KMS-11 (cell line): ENCODE data around the gene OAF.

Experiments
- H2AFZ ChIP-seq: fragments of 200-600 bp; sonication (generic); 2 replicates; pipeline ENCODE4 v1.6.1; 2016; ENCODE audit warnings: antibody characterized with exemption, mixed run types, low read depth
- H3K27ac ChIP-seq: fragments of 200-600 bp; sonication (generic); 2 replicates; pipeline ENCODE4 v1.6.1; 2016; ENCODE audit warnings: mild to moderate bottlenecking, mixed run types
- H3K27me3 ChIP-seq: fragments of 200-600 bp; sonication (generic); 2 replicates; pipeline ENCODE4 v1.6.1; 2017; ENCODE audit warnings: mild to moderate bottlenecking, low read depth, mixed run types, moderate library complexity; ENCODE audit not compliant: insufficient read depth
- H3K36me3 ChIP-seq: fragments of 200-600 bp; sonication (generic); 2 replicates; pipeline ENCODE4 v1.6.1; 2017; ENCODE audit warnings: mild to moderate bottlenecking, mixed run types; ENCODE audit not compliant: insufficient read depth
- H3K4me1 ChIP-seq: fragments of 200-600 bp; sonication (generic); 2 replicates; pipeline ENCODE4 v1.6.1; 2016; ENCODE audit warnings: mild to moderate bottlenecking, low read depth, mixed run types; ENCODE audit not compliant: poor library complexity, severe bottlenecking
- H3K4me2 ChIP-seq: fragments of 200-600 bp; sonication (generic); 2 replicates; pipeline ENCODE4 v1.7.0; 2016; ENCODE audit warnings: mild to moderate bottlenecking, mixed run types
- H3K4me3 ChIP-seq: fragments of 200-600 bp; sonication (generic); IDR thresholded peaks from 2 replicates; pipeline ENCODE4 v1.6.1; 2017; ENCODE audit warnings: low read depth, low read length, mixed read lengths; ENCODE audit not compliant: insufficient read depth
- H3K79me2 ChIP-seq: fragments of 200-600 bp; sonication (generic); 2 replicates; pipeline ENCODE4 v1.6.1; 2016; ENCODE audit warnings: low read depth, mixed run types; ENCODE audit not compliant: insufficient read depth
- H3K9ac ChIP-seq: fragments of 200-600 bp; sonication (generic); 2 replicates; pipeline ENCODE4 v1.6.1; 2016; ENCODE audit warnings: mild to moderate bottlenecking, mixed run types
- H4K20me1 ChIP-seq: fragments of 200-600 bp; sonication (generic); 2 replicates; pipeline ENCODE4 v1.6.1; 2016; ENCODE audit warnings: mild to moderate bottlenecking, mixed run types; ENCODE audit not compliant: insufficient read depth
- TF ChIP-seq, protein P1 (sequence below): fragments of 200-600 bp; sonication (generic); conservative IDR thresholded peaks from 2 replicates; pipeline ENCODE4 v1.6.1; 2017; ENCODE audit warnings: low read depth, mild to moderate bottlenecking, antibody characterized with exemption, low read length, moderate library complexity, mixed read lengths

OAF gene

DNA sequence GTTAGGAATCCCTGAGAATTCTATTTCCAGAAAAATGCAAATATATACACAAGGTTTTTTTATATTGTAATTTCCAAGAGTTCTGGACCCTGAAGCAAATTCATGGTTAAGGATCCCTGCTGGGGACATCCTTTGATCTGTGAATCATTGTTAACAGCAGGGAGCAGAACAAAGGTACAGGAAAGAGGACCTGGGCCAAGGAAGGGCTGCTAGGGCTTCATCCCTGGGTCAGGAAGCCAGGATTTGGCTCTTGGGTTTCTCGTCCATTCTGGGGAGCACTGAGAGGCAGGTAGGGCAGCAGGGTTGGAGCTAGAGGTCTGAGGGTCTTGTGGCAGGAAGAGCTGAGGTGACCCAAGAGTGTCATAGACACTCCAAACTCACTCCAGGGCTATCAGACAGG, 10.2 kb upstream of the OAF start:
- no peak overlapping the region for H3K9ac ChIP-seq
- H2AFZ ChIP-seq: no peak overlapping the region
- H3K79me2 ChIP-seq: no peaks in the 10 kb centered on the region
- no peak overlapping the region for H3K4me2 ChIP-seq
- H3K27me3 ChIP-seq: no peaks in the 10 kb centered on the region
- H3K27ac ChIP-seq: no peak overlapping the region
- TF ChIP-seq, protein P1, sequence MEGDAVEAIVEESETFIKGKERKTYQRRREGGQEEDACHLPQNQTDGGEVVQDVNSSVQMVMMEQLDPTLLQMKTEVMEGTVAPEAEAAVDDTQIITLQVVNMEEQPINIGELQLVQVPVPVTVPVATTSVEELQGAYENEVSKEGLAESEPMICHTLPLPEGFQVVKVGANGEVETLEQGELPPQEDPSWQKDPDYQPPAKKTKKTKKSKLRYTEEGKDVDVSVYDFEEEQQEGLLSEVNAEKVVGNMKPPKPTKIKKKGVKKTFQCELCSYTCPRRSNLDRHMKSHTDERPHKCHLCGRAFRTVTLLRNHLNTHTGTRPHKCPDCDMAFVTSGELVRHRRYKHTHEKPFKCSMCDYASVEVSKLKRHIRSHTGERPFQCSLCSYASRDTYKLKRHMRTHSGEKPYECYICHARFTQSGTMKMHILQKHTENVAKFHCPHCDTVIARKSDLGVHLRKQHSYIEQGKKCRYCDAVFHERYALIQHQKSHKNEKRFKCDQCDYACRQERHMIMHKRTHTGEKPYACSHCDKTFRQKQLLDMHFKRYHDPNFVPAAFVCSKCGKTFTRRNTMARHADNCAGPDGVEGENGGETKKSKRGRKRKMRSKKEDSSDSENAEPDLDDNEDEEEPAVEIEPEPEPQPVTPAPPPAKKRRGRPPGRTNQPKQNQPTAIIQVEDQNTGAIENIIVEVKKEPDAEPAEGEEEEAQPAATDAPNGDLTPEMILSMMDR: no peak
- no peaks in the 10 kb centered on the region for H3K36me3 ChIP-seq
- H4K20me1 ChIP-seq: no peaks in the 10 kb centered on the region
- H3K4me1 ChIP-seq: no peaks in the 10 kb centered on the region
- no peak overlapping the region for H3K4me3 ChIP-seq

DNA sequence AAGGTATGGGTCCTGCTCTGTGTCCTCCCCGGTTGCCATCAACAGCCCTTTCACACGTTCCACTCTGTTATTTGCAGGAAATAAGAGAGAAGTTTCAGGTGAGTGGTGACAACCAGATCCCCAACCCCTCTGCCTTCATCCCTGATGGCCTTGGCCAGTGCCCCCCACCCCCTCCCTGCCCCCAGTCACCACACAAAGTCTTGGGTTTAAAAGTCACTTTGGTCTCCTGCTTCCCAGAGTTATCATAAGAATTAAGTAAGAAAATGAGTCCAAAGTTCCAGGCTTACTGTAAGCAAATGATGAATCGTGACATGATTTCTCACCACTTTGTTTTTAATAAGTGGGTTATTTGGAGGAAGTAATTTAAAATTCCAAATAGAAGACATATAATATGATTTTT, 9.2 kb upstream of the OAF start:
- H3K79me2 ChIP-seq: no peaks in the 10 kb centered on the region
- H3K27ac ChIP-seq: no peak overlapping the region
- H3K9ac ChIP-seq: no peak overlapping the region
- H3K4me3 ChIP-seq: no peak overlapping the region
- TF ChIP-seq, protein P1: no peak
- H3K27me3 ChIP-seq: no peaks in the 10 kb centered on the region
- H3K36me3 ChIP-seq: no peaks in the 10 kb centered on the region
- H3K4me2 ChIP-seq: no peak overlapping the region
- H4K20me1 ChIP-seq: no peaks in the 10 kb centered on the region
- H3K4me1 ChIP-seq: no peaks in the 10 kb centered on the region
- no peak overlapping the region for H2AFZ ChIP-seq

DNA sequence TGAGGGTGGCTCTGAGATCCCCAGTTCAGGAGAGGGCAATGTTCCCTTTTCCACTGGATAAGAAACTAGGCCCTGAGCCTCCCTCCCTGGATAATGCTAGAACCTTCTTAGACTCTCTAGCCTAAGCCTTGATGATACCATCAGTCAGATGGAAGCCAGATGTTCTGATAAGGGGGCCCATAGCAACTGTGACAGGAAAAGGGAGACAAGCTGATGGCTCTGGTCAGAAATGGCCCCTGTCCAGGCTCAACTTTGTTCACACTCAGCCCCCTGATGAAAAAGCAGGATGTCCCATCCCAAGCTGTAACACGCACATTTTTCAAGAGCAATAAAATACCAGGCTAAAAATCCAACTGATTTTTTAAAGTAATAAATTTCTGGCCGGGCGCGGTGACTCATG, 7.2 kb upstream of the OAF start:
- Histone ChIP-seq H3K27ac (no peak overlapping the region), H3K27me3 (no peaks in the 10 kb centered on the region), H4K20me1 (no peaks in the 10 kb centered on the region), H3K9ac (no peak overlapping the region), H3K4me3 (no peak overlapping the region), H3K79me2 (no peaks in the 10 kb centered on the region), H2AFZ (no peak overlapping the region), H3K4me2 (no peak overlapping the region), H3K36me3 (no peaks in the 10 kb centered on the region), H3K4me1 (no peaks in the 10 kb centered on the region)
- TF ChIP-seq, protein P1: no peak

DNA sequence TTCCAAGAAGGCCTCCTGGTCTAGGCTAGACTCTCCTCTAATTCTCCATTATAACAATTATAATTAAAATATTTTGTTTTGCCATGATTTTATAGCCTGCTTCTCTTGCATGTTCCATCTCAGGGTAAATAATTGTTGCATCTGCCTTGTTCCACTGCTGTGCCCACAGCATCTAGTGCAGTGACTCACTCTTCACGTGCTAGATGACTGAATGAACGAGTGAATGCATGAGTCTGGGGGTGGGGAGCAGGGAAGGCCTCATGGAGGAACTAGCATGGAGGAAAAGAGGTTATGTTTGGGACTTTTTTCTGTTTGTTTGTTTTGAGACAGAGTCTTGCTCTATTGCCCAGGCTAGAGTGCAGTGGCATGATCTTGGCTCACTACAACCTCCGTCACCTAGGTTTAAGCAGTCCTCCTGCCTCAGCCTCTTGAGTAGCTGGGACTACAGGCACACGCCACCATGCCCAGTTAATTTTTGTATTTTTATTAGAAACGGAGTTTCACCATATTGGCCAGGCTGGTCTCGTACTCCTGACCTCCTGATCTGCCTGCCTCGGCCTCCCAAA, 5.2 kb upstream of the OAF start:
- Histone ChIP-seq H2AFZ (no peak overlapping the region), H3K79me2 (no peaks in the 10 kb centered on the region), H3K4me3 (no peak overlapping the region), H3K4me1 (no peaks in the 10 kb centered on the region), H3K27me3 (no peaks in the 10 kb centered on the region), H3K36me3 (no peaks in the 10 kb centered on the region), H3K4me2 (no peak overlapping the region), H4K20me1 (no peaks in the 10 kb centered on the region), H3K9ac (no peak overlapping the region), H3K27ac (no peak overlapping the region)
- TF ChIP-seq, protein P1: no peak

DNA sequence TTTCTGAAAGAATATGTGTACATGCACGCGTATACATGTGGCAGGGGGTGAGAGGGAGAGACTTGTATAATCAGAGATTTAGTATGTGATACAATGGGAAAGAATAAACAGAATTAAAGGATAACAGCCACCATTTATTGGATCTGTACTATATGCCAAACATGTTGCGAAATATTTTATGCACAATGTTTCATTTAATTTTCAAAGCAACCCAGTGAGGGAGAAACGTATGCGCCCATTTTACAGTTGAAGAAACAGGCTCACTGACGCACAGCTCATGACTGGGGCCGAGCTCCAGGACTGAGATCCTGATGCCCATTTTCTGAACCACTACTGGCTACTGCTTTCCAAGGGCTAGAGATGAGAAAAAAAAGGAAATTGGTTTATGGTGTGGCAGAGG, 3.3 kb upstream of the OAF start:
- Histone ChIP-seq H3K4me2 (no peak overlapping the region), H2AFZ (no peak overlapping the region), H3K36me3 (no peaks in the 10 kb centered on the region), H3K4me1 (no peaks in the 10 kb centered on the region), H3K27me3 (no peaks in the 10 kb centered on the region), H3K79me2 (no peaks in the 10 kb centered on the region), H3K9ac (no peak overlapping the region), H4K20me1 (no peaks in the 10 kb centered on the region), H3K4me3 (no peak overlapping the region), H3K27ac (no peak overlapping the region)
- TF ChIP-seq, protein P1: no peak
